ENCODE measurements around the gene SULT4A1.

The SULT4A1 gene

DNA sequence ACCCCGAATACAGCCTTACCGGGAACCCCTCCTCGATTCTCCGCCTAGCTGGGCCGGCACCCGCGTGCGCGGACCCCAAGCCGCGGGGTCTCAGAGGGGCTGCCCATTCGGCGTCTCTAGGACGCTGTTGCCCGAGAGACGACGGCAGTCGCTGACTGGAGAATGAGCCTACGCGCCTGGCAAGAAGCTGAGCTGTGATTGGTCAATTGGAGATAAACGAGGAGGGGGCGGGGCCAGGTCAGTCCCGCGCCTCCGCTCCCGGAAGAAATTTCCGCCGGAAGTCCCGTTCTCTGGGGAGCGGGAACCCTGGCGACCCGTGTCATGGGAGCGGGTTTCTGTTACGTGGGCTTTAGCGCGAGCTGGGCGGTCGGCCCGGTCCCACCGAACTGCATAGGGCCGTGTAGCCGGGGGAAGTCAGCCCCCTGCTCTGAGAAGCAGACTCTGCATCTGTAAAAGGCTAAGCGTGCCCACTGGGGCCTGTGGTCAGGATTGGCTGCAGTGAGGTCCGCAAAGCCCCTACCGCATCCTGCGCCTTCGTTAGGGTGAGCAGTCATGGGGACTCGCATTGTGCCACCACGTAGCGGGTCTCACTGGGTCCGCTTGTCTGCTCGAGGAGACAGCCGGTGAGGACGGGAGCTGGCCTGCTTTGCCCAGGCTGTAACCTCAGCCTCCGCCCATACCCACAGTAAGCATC is 50.0 kb downstream of the SULT4A1 start, which contains the start of gene EFCAB6:
Gene EFCAB6 (minus strand): TSS at position 157 of the 694 bp plus-strand sequence. CDS start 29,987 bp downstream, outside the sequence.
- Histone ChIP-seq H2AFZ (ENCODE audit: low read depth, low read length) (no peak within 1 kb of the TSS), H3K36me3 (ENCODE audit: insufficient read depth, low read length) (no peaks in the 10 kb centered on the region), H3K27me3 (ENCODE audit: insufficient read depth, low read length, poor library complexity) (peaks cover 2% of the 10 kb centered on the region), H3K79me2 (ENCODE audit: insufficient read depth, low read length) (no peaks in the 10 kb centered on the region), H3K4me3 (ENCODE audit: low read depth in 1 of 2, low read length in 2 of 2) (no peak within 1 kb of the TSS), H3K4me2 (ENCODE audit: insufficient read depth, low read length) (no peak within 1 kb of the TSS), H3K27ac (ENCODE audit: low read length) (no peak within 1 kb of the TSS), H3K9ac (ENCODE audit: low read depth, low read length) (no peak within 1 kb of the TSS), H3K4me1 (ENCODE audit: insufficient read depth, low read length) (no peaks in the 10 kb centered on the region), H3K9me3 (ENCODE audit: insufficient read depth, low read length, severe bottlenecking) (no peaks in the 10 kb centered on the region), H4K20me1 (ENCODE audit: insufficient read depth, low read length) (0 out of 2 replicates have a peak, but pooled peaks cover 3% of the 10 kb centered on the region)
- no peak for TF ChIP-seq EZH2 (IDR thresholded peaks at IDR 0.05; ENCODE audit: borderline replicate concordance, low read depth, low read length, severe bottlenecking)
- TF ChIP-seq CTCF (IDR thresholded peaks at IDR 0.05; ENCODE audit: borderline replicate concordance, extremely low read depth, low read length, poor library complexity, severe bottlenecking) = no peak
- DNase-seq (no peak), ATAC-seq (ENCODE audit: insufficient read depth, low read depth) (no peak)

DNA sequence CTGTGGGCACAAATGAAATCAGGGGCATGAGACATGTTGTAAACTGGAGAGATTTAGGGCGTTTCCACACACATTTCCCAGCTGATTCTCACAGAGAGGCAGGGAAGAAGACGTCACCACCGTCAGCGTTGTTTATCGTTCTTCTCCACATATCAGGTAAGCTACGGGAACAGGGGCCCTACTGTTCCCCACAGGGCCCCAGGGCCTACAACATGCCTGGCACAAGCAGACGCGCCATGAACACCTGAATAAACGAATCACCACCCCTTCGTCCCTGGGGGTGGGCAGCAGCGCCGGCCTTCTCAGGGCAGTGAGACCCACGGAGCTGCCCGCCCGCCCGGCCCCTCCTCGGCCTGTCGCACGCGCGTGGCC is 50.5 kb downstream of the SULT4A1 start:
- no peak for TF ChIP-seq EZH2 (IDR thresholded peaks at IDR 0.05; ENCODE audit: borderline replicate concordance, low read depth, low read length, severe bottlenecking)
- TF ChIP-seq CTCF (IDR thresholded peaks at IDR 0.05; ENCODE audit: borderline replicate concordance, extremely low read depth, low read length, poor library complexity, severe bottlenecking) = no peak
- ATAC-seq (ENCODE audit: insufficient read depth, low read depth) (no peak), DNase-seq (no peak)

GRCh38 chr22:43802897-43803495 is 59.3 kb downstream of the SULT4A1 start:
- Histone ChIP-seq H4K20me1 (ENCODE audit: insufficient read depth, low read length) (no peaks in the 10 kb centered on the region), H3K27me3 (ENCODE audit: insufficient read depth, low read length, poor library complexity) (no peaks in the 10 kb centered on the region), H3K4me1 (ENCODE audit: insufficient read depth, low read length) (no peaks in the 10 kb centered on the region), H3K9me3 (ENCODE audit: insufficient read depth, low read length, severe bottlenecking) (no peaks in the 10 kb centered on the region), H3K4me2 (ENCODE audit: insufficient read depth, low read length) (no peak overlapping the region), H3K36me3 (ENCODE audit: insufficient read depth, low read length) (no peaks in the 10 kb centered on the region), H3K79me2 (ENCODE audit: insufficient read depth, low read length) (no peaks in the 10 kb centered on the region), H3K4me3 (ENCODE audit: low read depth in 1 of 2, low read length in 2 of 2) (no peak overlapping the region), H2AFZ (ENCODE audit: low read depth, low read length) (no peak overlapping the region), H3K27ac (ENCODE audit: low read length) (no peak overlapping the region), H3K9ac (ENCODE audit: low read depth, low read length) (no peak overlapping the region)
- no peak for ATAC-seq (ENCODE audit: insufficient read depth, low read depth)
- TF ChIP-seq EZH2 (IDR thresholded peaks at IDR 0.05; ENCODE audit: borderline replicate concordance, low read depth, low read length, severe bottlenecking) (no peak), CTCF (IDR thresholded peaks at IDR 0.05; ENCODE audit: borderline replicate concordance, extremely low read depth, low read length, poor library complexity, severe bottlenecking) (no peak)
- no peak for DNase-seq

More for the DNA sequence above, 50.5 kb downstream of the SULT4A1 start:
- Histone ChIP-seq H3K9ac (ENCODE audit: low read depth, low read length) (no peak overlapping the region), H3K9me3 (ENCODE audit: insufficient read depth, low read length, severe bottlenecking) (no peaks in the 10 kb centered on the region), H2AFZ (ENCODE audit: low read depth, low read length) (no peak overlapping the region), H4K20me1 (ENCODE audit: insufficient read depth, low read length) (0 out of 2 replicates have a peak, but pooled peaks cover 3% of the 10 kb centered on the region), H3K27ac (ENCODE audit: low read length) (no peak overlapping the region), H3K4me3 (ENCODE audit: low read depth in 1 of 2, low read length in 2 of 2) (no peak overlapping the region), H3K4me2 (ENCODE audit: insufficient read depth, low read length) (no peak overlapping the region), H3K79me2 (ENCODE audit: insufficient read depth, low read length) (no peaks in the 10 kb centered on the region), H3K4me1 (ENCODE audit: insufficient read depth, low read length) (no peaks in the 10 kb centered on the region), H3K27me3 (ENCODE audit: insufficient read depth, low read length, poor library complexity) (peaks cover 2% of the 10 kb centered on the region), H3K36me3 (ENCODE audit: insufficient read depth, low read length) (no peaks in the 10 kb centered on the region)

All from DND-41 (cell line).